Activated gamma-delta T cell (primary cell): ENCODE results near the gene MYO1F.

Experiments
- DNase-seq: peaks from one replicate; lab custom pipeline; 2025; lab: John Stamatoyannopoulos, UW

The MYO1F gene

GRCh38 chr19:8491574-8491973 lies 85.7 kb downstream of the MYO1F start:
- no peak for DNase-seq

GRCh38 chr19:8490873-8491272 lies 86.4 kb downstream of the MYO1F start:
- no peak for DNase-seq

- no peak for DNase-seq
These were observed 86.9 kb downstream of the MYO1F start for GRCh38 chr19:8490395-8490760.

GRCh38 chr19:8489561-8490394 lies 87.5 kb downstream of the MYO1F start:
- no peak for DNase-seq

- DNase-seq: no peak
These were observed 88.9 kb downstream of the MYO1F start for GRCh38 chr19:8488365-8488764.

- DNase-seq: no peak
These were observed 89.9 kb downstream of the MYO1F start for GRCh38 chr19:8487137-8487851.

- DNase-seq: no peak
These were observed 90.5 kb downstream of the MYO1F start for GRCh38 chr19:8486661-8487136.

GRCh38 chr19:8485561-8486371 lies 91.5 kb downstream of the MYO1F start:
- no peak for DNase-seq

GRCh38 chr19:8484331-8484894 lies 92.8 kb downstream of the MYO1F start:
- no peak for DNase-seq

GRCh38 chr19:8483165-8483564 lies 94.1 kb downstream of the MYO1F start:
- DNase-seq: no peak

GRCh38 chr19:8482696-8483095 lies 94.5 kb downstream of the MYO1F start:
- DNase-seq: no peak

GRCh38 chr19:8481616-8482015 lies 95.6 kb downstream of the MYO1F start:
- no peak for DNase-seq

GRCh38 chr19:8481201-8481600 lies 96.0 kb downstream of the MYO1F start:
- no peak for DNase-seq

GRCh38 chr19:8478598-8478997 lies 98.6 kb downstream of the MYO1F start:
- DNase-seq: no peak

GRCh38 chr19:8477889-8478288 lies 99.4 kb downstream of the MYO1F start:
- no peak for DNase-seq

- DNase-seq: no peak
These were observed 100.7 kb downstream of the MYO1F start for GRCh38 chr19:8476524-8476923.

- no peak for DNase-seq
These were observed 102.2 kb downstream of the MYO1F start for GRCh38 chr19:8475005-8475404.

GRCh38 chr19:8473648-8474476 lies 103.4 kb downstream of the MYO1F start:
- DNase-seq: no peak
